ENCODE measurements around the gene TTC39A. TPM values are rescaled to one million over a fixed set of nuclear protein-coding genes. Genes with fewer than 3 reads are reported as not detected.

Gene TTC39A
- total and polyA plus RNA-seq, 8 donors: 8.3 to 159 (median 32.4) TPM

DNA sequence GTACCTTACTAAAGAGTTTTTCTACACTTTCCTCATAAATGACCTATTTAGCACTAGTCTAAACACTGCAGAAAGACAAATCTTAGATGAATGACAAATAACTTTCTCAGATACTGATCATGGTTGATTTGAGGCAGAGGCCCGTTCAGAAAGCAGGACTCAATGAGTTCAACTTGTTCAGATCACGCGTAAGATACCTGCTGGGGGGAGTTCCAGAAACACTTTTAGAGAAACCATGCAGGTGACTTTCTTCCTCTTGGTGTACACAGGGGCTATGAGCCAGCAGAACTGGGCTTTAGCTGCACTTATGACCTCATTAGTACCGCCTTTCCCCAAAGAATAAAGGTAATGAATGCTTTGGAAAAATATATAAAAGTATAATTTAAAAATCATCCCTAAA lies 38.8 kb upstream of the TTC39A start:
- WGBS, 5 donors: 86 to 89% (median 87%) methylated on average over 4 of the region's 4 CpGs
- no peaks in the 10 kb centered on the region for H3K9me3 ChIP-seq
- H3K4me1 ChIP-seq: no peaks in the 10 kb centered on the region
- peaks cover 0 to 84% (median 72%) of the 10 kb centered on the region in 4 donors for H3K36me3 ChIP-seq
- H3K27ac ChIP-seq: no peak overlapping the region
- TF ChIP-seq POLR2A (IDR thresholded peaks at IDR 0.05) (no peak), EP300 (IDR thresholded peaks at IDR 0.05) (no peak), POLR2AphosphoS5 (IDR thresholded peaks at IDR 0.05) (no peak)
- TF ChIP-seq, protein P1, sequence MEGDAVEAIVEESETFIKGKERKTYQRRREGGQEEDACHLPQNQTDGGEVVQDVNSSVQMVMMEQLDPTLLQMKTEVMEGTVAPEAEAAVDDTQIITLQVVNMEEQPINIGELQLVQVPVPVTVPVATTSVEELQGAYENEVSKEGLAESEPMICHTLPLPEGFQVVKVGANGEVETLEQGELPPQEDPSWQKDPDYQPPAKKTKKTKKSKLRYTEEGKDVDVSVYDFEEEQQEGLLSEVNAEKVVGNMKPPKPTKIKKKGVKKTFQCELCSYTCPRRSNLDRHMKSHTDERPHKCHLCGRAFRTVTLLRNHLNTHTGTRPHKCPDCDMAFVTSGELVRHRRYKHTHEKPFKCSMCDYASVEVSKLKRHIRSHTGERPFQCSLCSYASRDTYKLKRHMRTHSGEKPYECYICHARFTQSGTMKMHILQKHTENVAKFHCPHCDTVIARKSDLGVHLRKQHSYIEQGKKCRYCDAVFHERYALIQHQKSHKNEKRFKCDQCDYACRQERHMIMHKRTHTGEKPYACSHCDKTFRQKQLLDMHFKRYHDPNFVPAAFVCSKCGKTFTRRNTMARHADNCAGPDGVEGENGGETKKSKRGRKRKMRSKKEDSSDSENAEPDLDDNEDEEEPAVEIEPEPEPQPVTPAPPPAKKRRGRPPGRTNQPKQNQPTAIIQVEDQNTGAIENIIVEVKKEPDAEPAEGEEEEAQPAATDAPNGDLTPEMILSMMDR (IDR thresholded peaks at IDR 0.05): no peak
- DNase-seq: no peak
- intact Hi-C loops (cut with DNase I; ENCODE audit: low total_unique reads): no loop called here
- no peaks in the 10 kb centered on the region for H3K27me3 ChIP-seq
- H3K4me3 ChIP-seq: no peak overlapping the region

DNA sequence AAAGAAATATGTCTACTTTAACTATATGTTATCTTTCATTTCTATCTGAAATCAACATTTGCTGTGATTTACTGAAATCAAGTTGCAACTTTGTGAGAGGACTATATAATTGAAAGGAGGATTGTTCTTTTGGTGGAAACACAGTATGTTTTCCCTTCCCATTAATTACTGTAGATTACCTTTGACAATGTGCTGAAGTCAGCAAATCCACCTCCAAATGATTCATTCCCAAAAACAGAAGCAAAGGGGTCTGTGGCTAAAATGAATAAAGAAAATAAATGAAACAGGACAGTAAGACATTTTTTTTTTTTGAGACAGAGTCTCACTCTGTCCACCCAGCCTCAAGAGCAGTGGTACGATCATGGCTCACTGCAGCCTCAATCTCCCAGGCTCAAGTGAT lies 35.4 kb upstream of the TTC39A start:
- intact Hi-C loops (cut with DNase I; ENCODE audit: low total_unique reads): no loop called here
- peaks cover 0 to 84% (median 73%) of the 10 kb centered on the region in 4 donors for H3K36me3 ChIP-seq
- TF ChIP-seq, protein P1 (IDR thresholded peaks at IDR 0.05): no peak

DNA sequence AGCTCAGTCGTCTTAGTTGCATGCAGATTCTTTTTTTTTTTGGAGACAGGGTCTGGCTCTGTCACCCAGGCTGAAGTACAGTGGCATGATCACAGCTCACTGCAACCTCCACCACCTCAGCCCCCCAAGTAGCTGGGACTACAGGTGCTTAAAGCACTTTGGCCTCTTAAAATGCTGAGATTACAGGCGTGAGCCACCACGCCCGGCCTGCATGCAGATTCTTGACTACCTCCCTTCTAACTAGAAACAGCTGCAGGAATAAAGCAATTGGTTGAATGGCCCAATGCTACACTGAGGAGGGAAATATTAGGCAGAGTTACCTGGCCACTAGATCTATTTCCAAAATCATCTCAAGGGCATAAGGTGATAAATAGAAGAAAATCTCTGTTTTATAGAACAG lies 29.5 kb upstream of the TTC39A start:
- no peaks in the 10 kb centered on the region for H3K27me3 ChIP-seq
- no peak overlapping the region for H3K27ac ChIP-seq
- H3K36me3 ChIP-seq: peaks cover 4 to 95% (median 93%) of the 10 kb centered on the region in 4 donors
- WGBS, 5 donors: 84 to 96% (median 94%) methylated on average over 4 of the region's 4 CpGs
- intact Hi-C loops (cut with DNase I; ENCODE audit: low total_unique reads): no loop called here
- TF ChIP-seq POLR2AphosphoS5 (IDR thresholded peaks at IDR 0.05): no peak
- no peak for TF ChIP-seq POLR2A (IDR thresholded peaks at IDR 0.05)
- TF ChIP-seq, protein P1 (IDR thresholded peaks at IDR 0.05): no peak
- TF ChIP-seq EP300 (IDR thresholded peaks at IDR 0.05): no peak
- DNase-seq: no peak
- H3K4me3 ChIP-seq: no peak overlapping the region
- no peaks in the 10 kb centered on the region for H3K9me3 ChIP-seq
- no peaks in the 10 kb centered on the region for H3K4me1 ChIP-seq

More for the DNA sequence above, 35.4 kb upstream of the TTC39A start:
- Histone ChIP-seq H3K27me3 (no peaks in the 10 kb centered on the region), H3K4me3 (no peak overlapping the region), H3K27ac (no peak overlapping the region), H3K9me3 (no peaks in the 10 kb centered on the region), H3K4me1 (no peaks in the 10 kb centered on the region)
- DNase-seq: no peak
- 91 to 100% (median 100%) methylated on average over 1 of the region's 1 CpG for WGBS, 5 donors

DNA sequence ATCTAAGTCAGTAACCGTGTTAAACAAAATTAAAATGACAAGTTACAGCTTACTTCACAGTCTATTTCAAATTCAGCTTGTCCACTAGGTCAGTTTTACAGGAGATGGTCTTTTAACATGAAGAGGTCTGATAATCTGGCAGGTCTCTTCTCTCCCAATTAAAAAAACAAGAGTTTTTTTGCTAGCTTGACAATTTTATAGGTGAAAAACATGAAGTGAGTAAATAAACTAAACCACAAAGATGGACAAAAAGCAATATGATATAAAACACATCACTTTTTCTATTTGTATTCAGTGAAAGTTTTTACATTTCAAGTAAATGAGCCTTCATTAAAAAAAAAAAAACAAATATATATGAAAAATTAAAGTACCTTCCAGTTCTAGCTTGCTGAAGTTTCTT lies 25.0 kb upstream of the TTC39A start:
- no peaks in the 10 kb centered on the region for H3K4me1 ChIP-seq
- H3K27me3 ChIP-seq: no peaks in the 10 kb centered on the region
- no peak for TF ChIP-seq POLR2AphosphoS5 (IDR thresholded peaks at IDR 0.05)
- no peak for TF ChIP-seq EP300 (IDR thresholded peaks at IDR 0.05)
- TF ChIP-seq POLR2A (IDR thresholded peaks at IDR 0.05): no peak
- TF ChIP-seq, protein P1 (IDR thresholded peaks at IDR 0.05): no peak
- DNase-seq: no peak
- 86 to 99% (median 93%) methylated on average over 1 of the region's 1 CpG for WGBS, 5 donors
- no peak overlapping the region for H3K4me3 ChIP-seq
- intact Hi-C loops (cut with DNase I; ENCODE audit: low total_unique reads): no loop called here
- H3K9me3 ChIP-seq: no peaks in the 10 kb centered on the region
- H3K36me3 ChIP-seq: peaks cover 11 to 69% (median 68%) of the 10 kb centered on the region in 4 donors
- no peak overlapping the region for H3K27ac ChIP-seq
